HEK293 (cell line): ENCODE measurements around the gene TM7SF2.

ENCODE experiments used
- ATF2 ChIP-seq: fragments of 450-650 bp; formaldehyde crosslinking; IDR thresholded peaks from 2 replicates; pipeline ENCODE4 v1.5.1; 2016; ENCODE audit warnings: missing biosample characterization, missing genetic modification characterization, low read depth
- KLF8 ChIP-seq: fragments of 450-650 bp; formaldehyde crosslinking; IDR thresholded peaks from 2 replicates; pipeline ENCODE4 v1.5.1; 2016; ENCODE audit warnings: missing biosample characterization, missing genetic modification characterization
- REPIN1 ChIP-seq: fragments of 450-650 bp; formaldehyde crosslinking; IDR thresholded peaks from 2 replicates; pipeline ENCODE4 v1.5.1; 2017; ENCODE audit warnings: missing biosample characterization, missing genetic modification characterization, low read depth
- ZBTB8A ChIP-seq: fragments of 450-650 bp; formaldehyde crosslinking; IDR thresholded peaks from 2 replicates; pipeline ENCODE4 v1.5.1; 2016; ENCODE audit warnings: missing biosample characterization, missing genetic modification characterization
- ZNF132 ChIP-seq: fragments of 450-650 bp; formaldehyde crosslinking; IDR thresholded peaks from 2 replicates; pipeline ENCODE4 v1.5.1; 2017; ENCODE audit warnings: missing biosample characterization, missing genetic modification characterization, borderline replicate concordance
- ZNF19 ChIP-seq: fragments of 450-650 bp; formaldehyde crosslinking; IDR thresholded peaks from 2 replicates; pipeline ENCODE4; 2016; ENCODE audit warnings: missing biosample characterization, missing genetic modification characterization, low read depth
- ZNF202 ChIP-seq: fragments of 450-650 bp; formaldehyde crosslinking; IDR thresholded peaks from 2 replicates; pipeline ENCODE4 v1.5.1; 2016; ENCODE audit warnings: missing biosample characterization, missing genetic modification characterization, borderline replicate concordance
- ZNF211 ChIP-seq: fragments of 450-650 bp; formaldehyde crosslinking; IDR thresholded peaks from 2 replicates; pipeline ENCODE4 v1.5.1; 2016; ENCODE audit warnings: low read depth, missing biosample characterization, missing genetic modification characterization
- ZNF239 ChIP-seq: fragments of 450-650 bp; formaldehyde crosslinking; IDR thresholded peaks from 2 replicates; pipeline ENCODE4 v1.5.1; 2016; ENCODE audit warnings: missing biosample characterization, missing genetic modification characterization
- ZNF280C ChIP-seq: fragments of 450-650 bp; formaldehyde crosslinking; IDR thresholded peaks from 2 replicates; pipeline ENCODE4 v1.5.1; 2016; ENCODE audit warnings: missing biosample characterization, missing genetic modification characterization
- ZNF292 ChIP-seq: fragments of 450-650 bp; formaldehyde crosslinking; IDR thresholded peaks from 2 replicates; pipeline ENCODE4 v1.5.1; 2016; ENCODE audit warnings: low read depth, missing biosample characterization, missing genetic modification characterization, borderline replicate concordance
- ZNF48 ChIP-seq: fragments of 450-650 bp; formaldehyde crosslinking; IDR thresholded peaks from 2 replicates; pipeline ENCODE4 v1.5.1; 2016; ENCODE audit warnings: missing biosample characterization, missing genetic modification characterization
- ZNF488 ChIP-seq: fragments of 450-650 bp; formaldehyde crosslinking; IDR thresholded peaks from 2 replicates; pipeline ENCODE4 v1.5.1; 2016; ENCODE audit warnings: missing biosample characterization, missing genetic modification characterization
- ZNF776 ChIP-seq: fragments of 450-650 bp; formaldehyde crosslinking; IDR thresholded peaks from 2 replicates; pipeline ENCODE4 v1.5.0; 2017; ENCODE audit warnings: missing biosample characterization, missing genetic modification characterization, borderline replicate concordance
- ZNF791 ChIP-seq: fragments of 450-650 bp; formaldehyde crosslinking; IDR thresholded peaks from 2 replicates; pipeline ENCODE4 v1.5.1; 2016; ENCODE audit warnings: missing biosample characterization, missing genetic modification characterization
- ZNF792 ChIP-seq: fragments of 450-650 bp; formaldehyde crosslinking; IDR thresholded peaks from 2 replicates; pipeline ENCODE4 v1.5.1; 2016; ENCODE audit warnings: missing biosample characterization, missing genetic modification characterization
- TF ChIP-seq, protein P1 (sequence below): fragments of 450-650 bp; formaldehyde crosslinking; IDR thresholded peaks from 2 replicates; pipeline ENCODE4 v1.5.1; 2016; ENCODE audit warnings: missing biosample characterization, missing genetic modification characterization
- TF ChIP-seq, protein P2 (sequence below): fragments of 450-650 bp; formaldehyde crosslinking; IDR thresholded peaks from 2 replicates; pipeline ENCODE4 v1.5.1; 2017; ENCODE audit warnings: missing biosample characterization, missing genetic modification characterization
- TF ChIP-seq, protein P3 (sequence below): fragments of 450-650 bp; formaldehyde crosslinking; IDR thresholded peaks from 2 replicates; pipeline ENCODE4 v1.5.1; 2016; ENCODE audit warnings: missing biosample characterization, missing genetic modification characterization, low read depth
- TF ChIP-seq, protein P4 (sequence below): fragments of 450-650 bp; formaldehyde crosslinking; conservative IDR thresholded peaks from 2 replicates; pipeline ENCODE4 v1.5.1; 2016; ENCODE audit warnings: low read depth, missing biosample characterization, missing genetic modification characterization
- TF ChIP-seq, protein P5 (sequence below): fragments of 450-650 bp; IDR thresholded peaks from 2 replicates; pipeline ENCODE4 v1.5.1; 2018; ENCODE audit warnings: missing biosample characterization, missing genetic modification characterization

The TM7SF2 gene

GRCh38 chr11:65134240-65134951, 22.7 kb downstream of the TM7SF2 start, which contains the start of gene SYVN1 (continued):
- TF ChIP-seq ZNF19 (tag by site-specific recombination) (no peak), ZNF239 (tag by site-specific recombination) (no peak), ZNF132 (no peak), ZNF292 (tag by site-specific recombination) (no peak), ZNF280C (tag by site-specific recombination) (no peak), REPIN1 (no peak), ZNF792 (tag by site-specific recombination) (no peak), ZNF776 (tag by site-specific recombination) (no peak), ATF2 (no peak), ZBTB8A (tag by site-specific recombination) (no peak), ZNF791 (tag by site-specific recombination) (no peak), ZNF202 (tag by site-specific recombination) (no peak), KLF8 (peak; percentile 83; the same call in 1 of the 2 replicates), ZNF488 (tag by site-specific recombination) (no peak), ZNF211 (no peak), ZNF48 (no peak)
- TF ChIP-seq, protein P1, sequence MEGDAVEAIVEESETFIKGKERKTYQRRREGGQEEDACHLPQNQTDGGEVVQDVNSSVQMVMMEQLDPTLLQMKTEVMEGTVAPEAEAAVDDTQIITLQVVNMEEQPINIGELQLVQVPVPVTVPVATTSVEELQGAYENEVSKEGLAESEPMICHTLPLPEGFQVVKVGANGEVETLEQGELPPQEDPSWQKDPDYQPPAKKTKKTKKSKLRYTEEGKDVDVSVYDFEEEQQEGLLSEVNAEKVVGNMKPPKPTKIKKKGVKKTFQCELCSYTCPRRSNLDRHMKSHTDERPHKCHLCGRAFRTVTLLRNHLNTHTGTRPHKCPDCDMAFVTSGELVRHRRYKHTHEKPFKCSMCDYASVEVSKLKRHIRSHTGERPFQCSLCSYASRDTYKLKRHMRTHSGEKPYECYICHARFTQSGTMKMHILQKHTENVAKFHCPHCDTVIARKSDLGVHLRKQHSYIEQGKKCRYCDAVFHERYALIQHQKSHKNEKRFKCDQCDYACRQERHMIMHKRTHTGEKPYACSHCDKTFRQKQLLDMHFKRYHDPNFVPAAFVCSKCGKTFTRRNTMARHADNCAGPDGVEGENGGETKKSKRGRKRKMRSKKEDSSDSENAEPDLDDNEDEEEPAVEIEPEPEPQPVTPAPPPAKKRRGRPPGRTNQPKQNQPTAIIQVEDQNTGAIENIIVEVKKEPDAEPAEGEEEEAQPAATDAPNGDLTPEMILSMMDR, result no peak
- TF ChIP-seq, protein P2, sequence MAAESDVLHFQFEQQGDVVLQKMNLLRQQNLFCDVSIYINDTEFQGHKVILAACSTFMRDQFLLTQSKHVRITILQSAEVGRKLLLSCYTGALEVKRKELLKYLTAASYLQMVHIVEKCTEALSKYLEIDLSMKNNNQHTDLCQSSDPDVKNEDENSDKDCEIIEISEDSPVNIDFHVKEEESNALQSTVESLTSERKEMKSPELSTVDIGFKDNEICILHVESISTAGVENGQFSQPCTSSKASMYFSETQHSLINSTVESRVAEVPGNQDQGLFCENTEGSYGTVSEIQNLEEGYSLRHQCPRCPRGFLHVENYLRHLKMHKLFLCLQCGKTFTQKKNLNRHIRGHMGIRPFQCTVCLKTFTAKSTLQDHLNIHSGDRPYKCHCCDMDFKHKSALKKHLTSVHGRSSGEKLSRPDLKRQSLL (tag by site-specific recombination), result peak; percentile 52; the same call in 1 of the 2 replicates
- TF ChIP-seq, protein P3, sequence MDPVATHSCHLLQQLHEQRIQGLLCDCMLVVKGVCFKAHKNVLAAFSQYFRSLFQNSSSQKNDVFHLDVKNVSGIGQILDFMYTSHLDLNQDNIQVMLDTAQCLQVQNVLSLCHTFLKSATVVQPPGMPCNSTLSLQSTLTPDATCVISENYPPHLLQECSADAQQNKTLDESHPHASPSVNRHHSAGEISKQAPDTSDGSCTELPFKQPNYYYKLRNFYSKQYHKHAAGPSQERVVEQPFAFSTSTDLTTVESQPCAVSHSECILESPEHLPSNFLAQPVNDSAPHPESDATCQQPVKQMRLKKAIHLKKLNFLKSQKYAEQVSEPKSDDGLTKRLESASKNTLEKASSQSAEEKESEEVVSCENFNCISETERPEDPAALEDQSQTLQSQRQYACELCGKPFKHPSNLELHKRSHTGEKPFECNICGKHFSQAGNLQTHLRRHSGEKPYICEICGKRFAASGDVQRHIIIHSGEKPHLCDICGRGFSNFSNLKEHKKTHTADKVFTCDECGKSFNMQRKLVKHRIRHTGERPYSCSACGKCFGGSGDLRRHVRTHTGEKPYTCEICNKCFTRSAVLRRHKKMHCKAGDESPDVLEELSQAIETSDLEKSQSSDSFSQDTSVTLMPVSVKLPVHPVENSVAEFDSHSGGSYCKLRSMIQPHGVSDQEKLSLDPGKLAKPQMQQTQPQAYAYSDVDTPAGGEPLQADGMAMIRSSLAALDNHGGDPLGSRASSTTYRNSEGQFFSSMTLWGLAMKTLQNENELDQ (tag by site-specific recombination), result no peak
- TF ChIP-seq, protein P4, sequence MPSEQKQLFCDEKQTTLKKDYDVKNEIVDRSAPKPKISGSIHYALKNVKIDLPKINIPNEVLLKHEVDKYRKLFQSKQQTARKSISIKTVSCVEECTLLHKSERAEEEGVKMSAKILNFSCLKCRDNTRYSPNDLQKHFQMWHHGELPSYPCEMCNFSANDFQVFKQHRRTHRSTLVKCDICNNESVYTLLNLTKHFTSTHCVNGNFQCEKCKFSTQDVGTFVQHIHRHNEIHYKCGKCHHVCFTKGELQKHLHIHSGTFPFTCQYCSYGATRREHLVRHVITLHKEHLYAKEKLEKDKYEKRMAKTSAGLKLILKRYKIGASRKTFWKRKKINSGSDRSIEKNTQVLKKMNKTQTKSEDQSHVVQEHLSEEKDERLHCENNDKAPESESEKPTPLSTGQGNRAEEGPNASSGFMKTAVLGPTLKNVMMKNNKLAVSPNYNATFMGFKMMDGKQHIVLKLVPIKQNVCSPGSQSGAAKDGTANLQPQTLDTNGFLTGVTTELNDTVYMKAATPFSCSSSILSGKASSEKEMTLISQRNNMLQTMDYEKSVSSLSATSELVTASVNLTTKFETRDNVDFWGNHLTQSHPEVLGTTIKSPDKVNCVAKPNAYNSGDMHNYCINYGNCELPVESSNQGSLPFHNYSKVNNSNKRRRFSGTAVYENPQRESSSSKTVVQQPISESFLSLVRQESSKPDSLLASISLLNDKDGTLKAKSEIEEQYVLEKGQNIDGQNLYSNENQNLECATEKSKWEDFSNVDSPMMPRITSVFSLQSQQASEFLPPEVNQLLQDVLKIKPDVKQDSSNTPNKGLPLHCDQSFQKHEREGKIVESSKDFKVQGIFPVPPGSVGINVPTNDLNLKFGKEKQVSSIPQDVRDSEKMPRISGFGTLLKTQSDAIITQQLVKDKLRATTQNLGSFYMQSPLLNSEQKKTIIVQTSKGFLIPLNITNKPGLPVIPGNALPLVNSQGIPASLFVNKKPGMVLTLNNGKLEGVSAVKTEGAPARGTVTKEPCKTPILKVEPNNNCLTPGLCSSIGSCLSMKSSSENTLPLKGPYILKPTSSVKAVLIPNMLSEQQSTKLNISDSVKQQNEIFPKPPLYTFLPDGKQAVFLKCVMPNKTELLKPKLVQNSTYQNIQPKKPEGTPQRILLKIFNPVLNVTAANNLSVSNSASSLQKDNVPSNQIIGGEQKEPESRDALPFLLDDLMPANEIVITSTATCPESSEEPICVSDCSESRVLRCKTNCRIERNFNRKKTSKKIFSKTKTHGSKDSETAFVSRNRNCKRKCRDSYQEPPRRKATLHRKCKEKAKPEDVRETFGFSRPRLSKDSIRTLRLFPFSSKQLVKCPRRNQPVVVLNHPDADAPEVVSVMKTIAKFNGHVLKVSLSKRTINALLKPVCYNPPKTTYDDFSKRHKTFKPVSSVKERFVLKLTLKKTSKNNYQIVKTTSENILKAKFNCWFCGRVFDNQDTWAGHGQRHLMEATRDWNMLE (tag by site-specific recombination), result 0 out of 2 replicates have a peak, but pooled peaks have one; percentile 50
- TF ChIP-seq, protein P5, sequence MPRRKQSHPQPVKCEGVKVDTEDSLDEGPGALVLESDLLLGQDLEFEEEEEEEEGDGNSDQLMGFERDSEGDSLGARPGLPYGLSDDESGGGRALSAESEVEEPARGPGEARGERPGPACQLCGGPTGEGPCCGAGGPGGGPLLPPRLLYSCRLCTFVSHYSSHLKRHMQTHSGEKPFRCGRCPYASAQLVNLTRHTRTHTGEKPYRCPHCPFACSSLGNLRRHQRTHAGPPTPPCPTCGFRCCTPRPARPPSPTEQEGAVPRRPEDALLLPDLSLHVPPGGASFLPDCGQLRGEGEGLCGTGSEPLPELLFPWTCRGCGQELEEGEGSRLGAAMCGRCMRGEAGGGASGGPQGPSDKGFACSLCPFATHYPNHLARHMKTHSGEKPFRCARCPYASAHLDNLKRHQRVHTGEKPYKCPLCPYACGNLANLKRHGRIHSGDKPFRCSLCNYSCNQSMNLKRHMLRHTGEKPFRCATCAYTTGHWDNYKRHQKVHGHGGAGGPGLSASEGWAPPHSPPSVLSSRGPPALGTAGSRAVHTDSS (tag by site-specific recombination), result no peak
